Measurements from ENCODE around the gene CLCN4. TPM values are rescaled to one million over a fixed set of nuclear protein-coding genes. Genes with fewer than 3 reads are reported as not detected.
A peak's percentile ranks its signal among the peaks of the same experiment; 100 is the strongest.

CLCN4 gene
- total RNA-seq, 4 donors from 2014 or later = 0.54 to 5.0 (median 2.6) TPM

DNA sequence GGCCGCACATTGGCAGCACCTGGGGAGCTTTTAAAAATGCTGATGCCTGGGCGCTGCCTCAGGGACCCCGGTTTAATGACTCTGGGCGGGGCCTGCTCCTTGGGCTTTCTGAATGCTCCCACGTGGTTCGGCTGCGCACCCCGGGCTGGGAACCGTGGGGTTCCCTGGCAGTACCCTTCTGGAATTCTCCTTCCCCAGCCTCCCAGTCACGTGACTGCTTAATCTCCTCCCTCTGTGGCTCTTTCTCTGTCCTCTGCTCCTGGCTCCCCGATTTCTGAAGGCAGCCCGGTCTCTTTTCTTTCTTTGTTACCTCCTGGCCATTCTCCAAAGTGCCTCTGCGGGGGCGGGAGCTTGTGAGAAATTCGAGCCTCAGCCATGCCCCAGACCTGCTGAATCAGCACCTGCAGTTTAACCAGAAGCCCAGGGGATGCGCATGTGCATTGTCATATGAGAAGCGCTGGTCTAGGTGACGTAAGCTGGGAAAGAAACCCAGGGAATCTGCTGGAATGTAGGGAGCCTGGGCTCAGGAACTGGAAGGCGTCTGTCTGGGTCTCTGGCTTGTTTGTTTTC lies 16.6 kb downstream of the CLCN4 start:
- H3K4me3 ChIP-seq (ENCODE audit: low read depth, poor library complexity, severe bottlenecking) = no peak overlapping the region
- WGBS, 2 donors = 12 to 32% methylated on average over 15 to 19 of the region's 19 CpGs
- TF ChIP-seq, protein P1, sequence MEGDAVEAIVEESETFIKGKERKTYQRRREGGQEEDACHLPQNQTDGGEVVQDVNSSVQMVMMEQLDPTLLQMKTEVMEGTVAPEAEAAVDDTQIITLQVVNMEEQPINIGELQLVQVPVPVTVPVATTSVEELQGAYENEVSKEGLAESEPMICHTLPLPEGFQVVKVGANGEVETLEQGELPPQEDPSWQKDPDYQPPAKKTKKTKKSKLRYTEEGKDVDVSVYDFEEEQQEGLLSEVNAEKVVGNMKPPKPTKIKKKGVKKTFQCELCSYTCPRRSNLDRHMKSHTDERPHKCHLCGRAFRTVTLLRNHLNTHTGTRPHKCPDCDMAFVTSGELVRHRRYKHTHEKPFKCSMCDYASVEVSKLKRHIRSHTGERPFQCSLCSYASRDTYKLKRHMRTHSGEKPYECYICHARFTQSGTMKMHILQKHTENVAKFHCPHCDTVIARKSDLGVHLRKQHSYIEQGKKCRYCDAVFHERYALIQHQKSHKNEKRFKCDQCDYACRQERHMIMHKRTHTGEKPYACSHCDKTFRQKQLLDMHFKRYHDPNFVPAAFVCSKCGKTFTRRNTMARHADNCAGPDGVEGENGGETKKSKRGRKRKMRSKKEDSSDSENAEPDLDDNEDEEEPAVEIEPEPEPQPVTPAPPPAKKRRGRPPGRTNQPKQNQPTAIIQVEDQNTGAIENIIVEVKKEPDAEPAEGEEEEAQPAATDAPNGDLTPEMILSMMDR (IDR thresholded peaks at IDR 0.05) = no peak
- TF ChIP-seq POLR2A (IDR thresholded peaks at IDR 0.05) = no peak
- peak in 1 of 2 donors; percentile 38 for DNase-seq (ENCODE audit: low spot score in 2 of 2)
- intact Hi-C loops (cut with DNase I; ENCODE audit: low total_unique reads) = no loop called here

DNA sequence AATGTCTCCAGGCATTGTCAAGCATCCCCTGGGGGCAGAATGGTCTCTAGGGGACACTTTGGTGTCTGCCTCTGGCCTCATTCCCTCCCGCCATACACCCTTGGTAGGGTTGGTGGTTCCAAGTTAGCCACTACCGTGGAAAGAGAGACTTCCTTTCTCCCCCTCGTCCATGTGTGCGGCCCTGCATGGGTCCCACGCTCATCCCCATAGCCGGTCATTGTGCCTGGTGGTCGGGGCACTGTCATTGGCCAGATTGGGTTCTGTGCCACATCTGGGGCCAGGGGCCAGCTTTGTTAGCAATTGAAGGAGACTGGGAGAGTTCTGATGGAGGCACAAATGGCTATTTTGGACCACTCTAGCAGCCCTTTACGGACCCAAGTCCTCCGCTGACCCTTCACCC lies 17.3 kb downstream of the CLCN4 start:
- DNase-seq (ENCODE audit: low spot score in 2 of 2) = peak in 1 of 2 donors; percentile 80
- 83 to 93% methylated on average over 2 to 9 of the region's 9 CpGs for WGBS, 2 donors
- H3K4me3 ChIP-seq (ENCODE audit: low read depth, poor library complexity, severe bottlenecking) = no peak overlapping the region
- no peak for TF ChIP-seq POLR2A (IDR thresholded peaks at IDR 0.05)
- TF ChIP-seq, protein P1 (IDR thresholded peaks at IDR 0.05) = no peak
- intact Hi-C loops (cut with DNase I; ENCODE audit: low total_unique reads) = no loop called here

DNA sequence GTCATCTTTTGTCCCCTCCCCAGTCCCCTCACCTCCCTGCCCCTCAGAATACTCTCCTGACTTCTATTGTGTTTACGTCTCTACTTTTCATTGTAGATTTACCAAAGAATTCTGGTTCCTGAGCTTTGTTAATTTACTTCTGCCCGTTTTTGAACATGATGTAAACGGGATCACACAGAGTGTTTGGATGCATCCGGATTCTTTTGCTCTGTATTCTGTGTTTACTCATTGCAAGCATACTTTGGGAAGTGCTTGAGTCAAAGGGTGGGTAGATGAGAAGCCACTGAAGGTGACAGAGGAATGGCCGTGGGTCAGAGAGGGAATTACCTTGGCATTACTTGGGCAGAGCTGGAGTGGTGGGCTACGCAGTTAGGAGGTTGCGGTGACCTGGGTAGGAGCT lies 18.0 kb downstream of the CLCN4 start:
- intact Hi-C loops (cut with DNase I; ENCODE audit: low total_unique reads) = no loop called here
- 73 to 93% methylated on average over 7 of the region's 7 CpGs for WGBS, 2 donors
- TF ChIP-seq, protein P1 (IDR thresholded peaks at IDR 0.05) = no peak
- H3K4me3 ChIP-seq (ENCODE audit: low read depth, poor library complexity, severe bottlenecking) = no peak overlapping the region
- DNase-seq (ENCODE audit: low spot score in 2 of 2) = no peak

DNA sequence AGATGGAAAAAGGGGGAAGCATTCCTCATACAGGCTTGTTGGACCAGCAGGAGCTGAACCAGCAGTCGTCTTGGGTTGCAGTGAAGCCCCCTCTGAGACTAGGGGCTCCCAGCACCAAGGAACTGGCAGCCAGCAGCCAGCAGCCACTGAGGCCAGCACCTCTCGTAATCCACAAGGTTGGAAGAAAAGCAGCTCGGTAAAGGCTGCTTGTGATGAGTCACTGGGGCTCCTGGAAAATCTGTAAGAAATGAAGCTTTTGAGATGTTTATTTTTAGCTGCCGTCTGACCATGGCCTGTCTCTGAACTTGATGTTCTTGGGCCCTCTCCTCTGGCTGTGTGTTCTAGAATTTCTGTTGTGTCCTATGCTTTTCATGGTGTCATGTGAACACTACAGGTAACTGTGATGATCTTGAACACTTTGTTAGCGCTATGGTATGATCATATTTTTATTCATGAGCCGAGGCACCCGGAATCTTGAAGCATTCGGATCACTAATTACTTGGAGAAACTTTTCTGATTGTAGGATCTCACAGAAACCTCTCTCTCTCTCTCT lies 18.6 kb downstream of the CLCN4 start:
- intact Hi-C loops (cut with DNase I; ENCODE audit: low total_unique reads) = no loop called here
- no peak for DNase-seq (ENCODE audit: low spot score in 2 of 2)
- no peak overlapping the region for H3K4me3 ChIP-seq (ENCODE audit: low read depth, poor library complexity, severe bottlenecking)
- TF ChIP-seq, protein P1 (IDR thresholded peaks at IDR 0.05) = no peak
- no peak for TF ChIP-seq POLR2A (IDR thresholded peaks at IDR 0.05)
- 56 to 63% methylated on average over 8 of the region's 8 CpGs for WGBS, 2 donors

DNA sequence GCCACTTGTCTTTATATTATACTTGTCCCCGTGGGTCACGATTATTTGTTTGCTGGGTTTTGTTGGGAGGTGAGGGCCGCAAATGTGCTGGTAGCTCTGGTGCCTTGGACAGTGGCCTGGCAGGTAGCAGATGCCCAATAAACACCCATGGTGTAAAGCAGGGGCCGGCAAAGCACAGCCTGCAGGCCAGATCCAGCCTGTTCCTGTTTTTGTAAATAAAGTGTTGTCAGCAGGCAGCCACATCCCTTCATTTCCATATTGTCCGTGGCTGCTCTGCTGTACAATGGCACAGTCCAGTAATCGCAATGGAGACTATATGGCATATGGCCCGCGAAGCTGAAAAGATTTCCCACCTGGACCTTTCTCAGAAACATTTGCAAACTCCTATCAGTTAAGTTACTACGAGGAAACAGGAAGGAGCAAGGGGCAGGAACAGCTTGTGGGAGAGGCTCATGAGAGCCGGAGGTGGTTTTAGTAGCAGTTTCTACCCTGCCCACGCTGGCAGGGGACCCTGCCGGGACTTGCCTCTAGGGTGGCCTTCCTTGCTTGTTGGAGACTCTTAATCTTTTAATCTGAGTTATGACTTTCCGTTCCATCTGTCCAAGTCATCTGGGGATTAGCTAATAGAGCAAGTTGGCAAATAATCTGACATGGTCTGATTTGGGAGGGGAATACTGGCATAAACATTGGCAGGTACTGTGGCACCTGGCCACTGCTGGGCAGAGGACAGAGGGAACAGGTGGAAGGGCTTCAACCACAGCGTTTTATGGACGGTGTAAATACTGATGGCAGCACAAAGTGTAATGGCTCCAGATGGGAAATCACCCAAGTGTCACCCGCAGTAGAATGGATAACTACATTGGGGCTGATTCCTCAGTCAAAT lies 19.6 kb downstream of the CLCN4 start:
- no peak for TF ChIP-seq POLR2A (IDR thresholded peaks at IDR 0.05)
- TF ChIP-seq, protein P1 (IDR thresholded peaks at IDR 0.05) = no peak
- intact Hi-C loops (cut with DNase I; ENCODE audit: low total_unique reads) = no loop called here
- no peak for DNase-seq (ENCODE audit: low spot score in 2 of 2)
- H3K4me3 ChIP-seq (ENCODE audit: low read depth, poor library complexity, severe bottlenecking) = no peak overlapping the region
- 48 to 62% methylated on average over 14 to 16 of the region's 16 CpGs for WGBS, 2 donors

Measured in lower leg skin (tissue), 4 donors.